Stimulated activated naive CD4-positive, alpha-beta T cell (primary cell): ENCODE data around the gene ZNF557.
"Not testable (repeated sequence)": the region's sequence is repeated elsewhere in the genome, so short reads cannot be mapped to it uniquely, and the experiment has no call there.

Source experiments
- DNase-seq, 6 experiments: peaks; one replicate each; lab custom pipeline; 2025; lab: John Stamatoyannopoulos, UW

ZNF557 gene

DNA sequence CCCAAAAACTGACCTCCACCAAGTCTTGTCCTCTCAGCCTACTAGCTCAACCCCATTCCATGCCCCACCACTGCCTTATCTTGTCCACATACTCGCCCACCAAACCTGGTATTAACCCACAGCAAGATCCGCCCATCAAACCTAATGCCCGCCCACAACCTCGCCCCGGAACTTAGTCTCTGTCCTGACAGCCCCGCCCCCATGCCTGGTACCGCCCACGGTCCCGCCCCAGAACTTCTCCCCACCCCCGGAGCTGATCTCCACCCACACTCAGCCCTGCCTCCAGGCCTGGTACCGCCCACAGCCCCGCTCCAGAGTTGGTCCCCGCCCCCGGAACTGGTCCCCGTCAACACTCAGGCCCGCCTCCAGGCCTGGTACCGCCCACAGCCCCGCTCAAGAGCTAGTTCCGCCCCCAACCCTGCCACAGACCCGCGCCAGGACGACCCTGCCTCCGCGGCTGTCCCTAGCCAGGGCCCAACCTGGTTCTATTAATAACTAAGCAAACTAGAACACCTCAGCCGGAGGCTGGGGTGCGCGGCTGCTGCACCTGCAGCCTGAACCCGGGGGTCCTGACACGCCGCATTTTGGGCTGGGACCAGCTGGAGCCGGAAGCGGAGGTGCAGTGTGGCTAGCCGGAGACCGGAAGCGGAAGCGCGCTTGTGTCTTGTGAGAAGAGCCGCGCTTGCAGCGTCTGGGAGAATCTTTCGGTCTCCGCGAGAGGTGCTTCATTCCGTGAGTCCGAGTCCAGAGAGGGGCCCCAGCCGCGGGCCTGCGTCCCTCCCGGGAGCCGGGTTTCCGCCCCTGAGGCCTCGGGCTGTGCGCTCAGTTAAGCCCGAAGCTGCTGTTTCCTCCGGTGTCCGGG lies at the start of gene ZNF557:
TSS of gene ZNF557 (plus strand) at position 662 of the 862 bp plus-strand sequence. CDS start 5,372 bp downstream, outside the sequence.
- peak; percentile 97 to 100 (median 99) for DNase-seq

GRCh38 chr19:7021331-7021730 lies 48.2 kb upstream of the ZNF557 start, which contains the start of gene MBD3L2B:
TSS of gene MBD3L2B (minus strand) at chr19:7021431. CDS start at chr19:7021397, 34 bp downstream.
- not testable (repeated sequence) for DNase-seq

DNA sequence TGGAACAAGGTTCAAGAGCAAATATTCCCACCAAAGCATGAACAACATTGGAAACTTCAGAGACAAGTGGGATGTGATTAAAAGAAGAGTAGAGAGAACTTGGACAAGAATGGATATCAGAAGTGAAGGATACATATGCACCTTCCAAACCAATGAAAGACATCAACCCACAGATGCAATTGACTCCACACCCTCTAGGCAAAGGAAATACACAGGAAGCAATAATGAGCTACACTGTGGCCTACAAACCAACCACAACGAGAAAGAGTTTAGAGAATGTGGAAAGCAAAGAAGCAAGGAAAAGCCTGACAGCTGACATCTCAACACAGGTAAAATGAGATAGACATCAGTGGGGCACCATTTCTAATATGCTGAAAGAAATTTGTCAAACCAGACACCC lies 40.7 kb upstream of the ZNF557 start:
- not testable (repeated sequence) for DNase-seq

- not testable (repeated sequence) for DNase-seq
Observed at GRCh38 chr19:7030278-7030677, 39.2 kb upstream of the ZNF557 start, which contains the start of gene MBD3L5. TSS of gene MBD3L5 (plus strand) at chr19:7030578. CDS start at chr19:7030612, 34 bp downstream.

- not testable (repeated sequence) for DNase-seq
Observed at GRCh38 chr19:7040079-7040478, 29.4 kb upstream of the ZNF557 start, which contains the start of gene MBD3L4. TSS of gene MBD3L4 (minus strand) at chr19:7040179. CDS start at chr19:7040144, 35 bp downstream.

DNA sequence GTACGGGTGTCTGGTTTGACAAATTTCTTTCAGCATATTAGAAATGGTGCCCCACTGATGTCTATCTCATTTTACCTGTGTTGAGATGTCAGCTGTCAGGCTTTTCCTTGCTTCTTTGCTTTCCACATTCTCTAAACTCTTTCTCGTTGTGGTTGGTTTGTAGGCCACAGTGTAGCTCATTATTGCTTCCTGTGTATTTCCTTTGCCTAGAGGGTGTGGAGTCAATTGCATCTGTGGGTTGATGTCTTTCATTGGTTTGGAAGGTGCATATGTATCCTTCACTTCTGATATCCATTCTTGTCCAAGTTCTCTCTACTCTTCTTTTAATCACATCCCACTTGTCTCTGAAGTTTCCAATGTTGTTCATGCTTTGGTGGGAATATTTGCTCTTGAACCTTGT lies 27.9 kb upstream of the ZNF557 start:
- DNase-seq: not testable (repeated sequence)

GRCh38 chr19:7049021-7049420 lies 20.5 kb upstream of the ZNF557 start, which contains the start of gene MBD3L2:
TSS of gene MBD3L2 (plus strand) at chr19:7049321. CDS start at chr19:7049374, 53 bp downstream.
- DNase-seq: not testable (repeated sequence)

DNA sequence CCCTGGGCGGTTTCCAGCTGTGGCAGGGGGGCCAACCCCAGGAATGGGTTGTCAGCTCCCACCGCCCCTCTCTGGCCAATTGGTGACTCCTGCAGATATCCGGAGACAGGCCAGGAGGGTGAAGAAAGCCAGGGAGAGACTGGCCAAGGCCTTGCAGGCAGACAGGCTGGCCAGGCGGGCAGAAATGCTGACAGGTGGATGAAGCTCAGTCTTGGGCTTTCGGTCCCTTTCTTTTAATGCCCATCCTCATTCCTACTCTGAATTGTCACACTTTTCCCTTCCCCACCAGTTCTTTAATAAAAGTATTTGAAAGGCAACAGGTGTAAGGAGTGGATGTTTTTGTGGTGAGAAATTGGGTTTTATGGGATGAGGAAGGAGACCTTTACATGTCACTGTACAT lies 18.1 kb upstream of the ZNF557 start:
- DNase-seq: not testable (repeated sequence)

- not testable (repeated sequence) for DNase-seq
Observed at GRCh38 chr19:7052896-7053295, 16.6 kb upstream of the ZNF557 start.

- DNase-seq: not testable (repeated sequence)
Observed at GRCh38 chr19:7054635-7055368, 14.7 kb upstream of the ZNF557 start.

DNA sequence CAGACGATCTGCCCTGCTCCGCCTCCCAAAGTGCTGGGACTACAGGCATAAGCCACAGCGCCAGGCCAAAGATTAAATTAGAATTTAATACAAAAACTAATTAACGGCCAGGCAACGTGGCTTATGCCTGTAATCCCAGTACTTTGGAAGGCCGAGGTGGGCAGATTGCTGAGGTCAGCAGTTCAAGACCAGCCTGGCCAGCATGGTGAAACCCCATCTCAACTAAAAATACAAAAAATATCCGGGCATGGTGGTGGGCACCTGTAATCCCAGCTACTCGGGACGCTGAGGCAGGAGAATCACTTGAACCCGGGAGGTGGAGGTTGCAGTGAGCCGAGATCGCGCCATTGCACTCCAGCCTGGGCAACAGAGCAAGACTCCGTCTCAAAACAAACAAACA lies 13.8 kb upstream of the ZNF557 start:
- DNase-seq: not testable (repeated sequence)

- not testable (repeated sequence) for DNase-seq
Observed at GRCh38 chr19:7056371-7056770, 13.1 kb upstream of the ZNF557 start.

DNA sequence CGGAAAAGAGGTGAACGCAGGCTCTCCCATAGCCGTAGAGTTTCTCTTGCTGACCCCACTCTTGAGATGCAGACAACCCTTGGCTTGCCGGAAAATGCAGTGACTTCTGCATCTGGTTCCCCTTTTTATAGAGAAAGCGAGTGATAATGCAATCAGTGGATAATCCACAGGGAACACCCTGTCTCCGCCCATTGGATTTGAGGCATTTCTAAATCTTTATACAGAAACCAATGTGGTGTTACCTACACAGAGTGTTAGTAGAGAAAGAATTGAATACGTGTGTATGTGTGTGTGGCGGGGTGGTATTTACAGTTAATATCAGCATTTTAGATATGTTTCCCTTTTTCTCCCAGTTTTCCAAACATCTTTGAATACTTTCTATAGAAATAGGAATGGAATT lies 10.9 kb upstream of the ZNF557 start, which contains the start of gene MBD3L3:
TSS of gene MBD3L3 (minus strand) at position 101 of the 400 bp plus-strand sequence. CDS start at position 30, 71 bp downstream.
- DNase-seq: not testable (repeated sequence)

DNA sequence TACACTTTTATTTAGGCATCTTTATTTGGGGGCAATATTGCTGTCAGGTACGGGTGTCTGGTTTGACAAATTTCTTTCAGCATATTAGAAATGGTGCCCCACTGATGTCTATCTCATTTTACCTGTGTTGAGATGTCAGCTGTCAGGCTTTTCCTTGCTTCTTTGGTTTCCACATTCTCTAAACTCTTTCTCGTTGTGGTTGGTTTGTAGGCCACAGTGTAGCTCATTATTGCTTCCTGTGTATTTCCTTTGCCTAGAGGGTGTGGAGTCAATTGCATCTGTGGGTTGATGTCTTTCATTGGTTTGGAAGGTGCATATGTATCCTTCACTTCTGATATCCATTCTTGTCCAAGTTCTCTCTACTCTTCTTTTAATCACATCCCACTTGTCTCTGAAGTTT lies 9.5 kb upstream of the ZNF557 start:
- DNase-seq: not testable (repeated sequence)

GRCh38 chr19:7063339-7063738 lies 6.2 kb upstream of the ZNF557 start:
- DNase-seq: no peak

DNA sequence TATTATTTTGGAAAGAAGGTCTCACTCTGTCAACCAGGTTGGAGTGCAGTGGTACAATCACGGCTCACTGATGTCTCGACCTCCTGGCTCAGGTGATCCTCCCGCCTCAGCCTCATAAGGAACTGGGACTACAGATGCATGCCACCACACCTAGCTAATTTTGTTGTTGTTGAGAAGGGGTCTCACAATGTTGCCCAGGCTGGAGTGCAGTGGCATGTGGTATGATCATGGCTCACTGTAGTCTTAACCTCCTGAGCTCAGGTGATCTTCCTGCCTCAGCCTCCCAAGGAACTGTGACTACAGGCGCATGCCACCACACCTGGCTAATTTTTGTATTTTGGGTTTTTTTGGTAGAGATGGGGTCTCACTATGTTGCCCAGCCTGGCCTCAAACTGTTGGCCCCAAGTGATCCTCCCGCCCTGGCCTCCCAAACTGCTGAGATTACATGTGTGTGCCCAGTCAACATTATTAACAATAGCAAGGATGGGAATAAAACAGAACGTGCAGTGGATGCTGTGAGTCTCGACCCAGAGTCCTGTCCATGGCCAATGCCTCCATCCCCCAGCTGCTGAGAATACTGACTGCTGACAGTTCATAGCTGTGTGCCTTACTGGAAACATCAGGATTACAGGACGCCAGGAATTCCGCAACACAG lies 5.6 kb upstream of the ZNF557 start:
- DNase-seq: no peak

DNA sequence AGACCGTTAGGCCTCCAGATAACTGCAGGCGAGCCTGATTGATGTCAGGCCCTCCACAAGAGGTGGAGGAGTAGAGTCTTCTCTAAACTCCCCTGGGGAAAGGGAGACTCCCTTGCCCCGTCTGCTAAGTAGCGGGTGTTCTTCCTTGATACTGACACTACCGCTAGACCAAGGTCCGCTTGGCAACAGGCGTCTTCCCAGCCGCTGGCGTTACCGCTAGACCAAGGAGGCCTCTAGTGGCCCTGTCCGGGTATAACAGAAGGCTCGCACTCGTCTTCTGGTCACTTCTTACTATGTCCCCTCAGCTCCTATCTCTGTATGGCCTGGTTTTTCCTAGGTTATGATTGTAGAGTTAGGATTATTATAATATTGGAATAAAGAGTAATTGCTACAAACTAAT lies 2.4 kb upstream of the ZNF557 start:
- not testable (repeated sequence) for DNase-seq

DNA sequence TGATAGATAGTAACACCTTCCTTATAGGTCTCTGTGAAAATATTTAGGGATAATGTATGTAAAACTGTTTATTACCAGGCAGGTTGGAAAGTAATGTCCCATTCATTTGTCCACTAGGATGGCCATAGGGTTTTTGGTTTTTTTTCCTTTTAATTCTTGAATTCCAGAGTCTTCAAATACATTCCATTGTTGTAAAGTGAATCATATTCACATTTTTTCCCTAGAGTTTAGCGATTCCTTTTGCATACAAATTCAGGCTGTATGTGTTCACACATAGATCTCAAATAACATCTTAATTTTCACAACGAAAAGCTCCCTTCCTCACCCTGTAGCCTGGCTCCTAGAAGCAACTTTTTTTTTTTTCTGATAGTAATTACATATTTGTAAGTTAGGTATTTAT lies 1.8 kb upstream of the ZNF557 start:
- no peak for DNase-seq

GRCh38 chr19:7068599-7068998 lies 904 bp upstream of the ZNF557 start:
- no peak for DNase-seq

GRCh38 chr19:7069904-7070226 lies 362 bp downstream of the ZNF557 start:
- no peak for DNase-seq

DNA sequence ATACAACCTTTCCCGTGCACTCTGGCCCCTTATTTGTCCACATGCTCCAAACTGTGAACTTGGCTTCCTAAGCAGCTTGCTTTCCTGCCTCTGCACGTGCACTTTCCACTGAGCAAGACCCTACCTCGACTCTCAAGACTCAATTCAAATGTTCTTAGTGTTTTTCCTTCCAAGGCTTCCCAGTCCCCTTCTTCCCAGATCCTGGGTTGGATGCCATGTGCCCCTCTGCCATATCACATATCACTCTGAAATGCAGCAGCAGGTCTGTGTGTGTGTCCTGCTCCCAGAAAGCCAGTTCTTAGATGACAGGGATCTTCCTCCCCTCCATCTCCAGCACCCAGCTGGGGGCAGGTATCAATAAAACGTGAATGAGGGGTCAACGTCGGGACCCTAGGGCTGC lies 3.0 kb downstream of the ZNF557 start:
- no peak for DNase-seq
